Fibroblast of skin of right biceps (primary cell): ENCODE data around the gene MAP4K4.
"Not testable (repeated sequence)": the region's sequence is repeated elsewhere in the genome, so short reads cannot be mapped to it uniquely, and the experiment has no call there.

Source experiments
- DNase-seq: peaks from one replicate; pipeline ENCODE4 v3.0.0-alpha.2; 2013

MAP4K4 gene

DNA sequence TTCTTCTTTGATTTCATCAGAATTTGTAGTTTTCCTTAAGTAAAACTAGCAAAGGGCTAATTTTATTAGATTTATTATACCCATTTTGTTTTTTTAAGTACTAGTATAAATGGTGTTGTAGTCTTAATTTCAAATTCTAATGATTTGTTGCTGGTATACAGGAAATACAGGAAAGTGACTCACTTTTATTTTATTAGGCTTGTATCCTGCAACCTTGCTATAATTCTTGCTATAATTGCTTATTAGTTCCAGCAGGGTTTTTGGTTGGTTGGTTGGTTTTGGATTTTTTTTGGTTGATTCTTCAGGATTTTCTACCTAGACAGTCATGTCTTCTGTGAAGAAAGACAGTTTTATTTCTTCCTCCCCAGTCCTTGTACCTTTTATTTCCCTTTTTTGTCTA is 183.6 kb downstream of the MAP4K4 start:
- DNase-seq: no peak

DNA sequence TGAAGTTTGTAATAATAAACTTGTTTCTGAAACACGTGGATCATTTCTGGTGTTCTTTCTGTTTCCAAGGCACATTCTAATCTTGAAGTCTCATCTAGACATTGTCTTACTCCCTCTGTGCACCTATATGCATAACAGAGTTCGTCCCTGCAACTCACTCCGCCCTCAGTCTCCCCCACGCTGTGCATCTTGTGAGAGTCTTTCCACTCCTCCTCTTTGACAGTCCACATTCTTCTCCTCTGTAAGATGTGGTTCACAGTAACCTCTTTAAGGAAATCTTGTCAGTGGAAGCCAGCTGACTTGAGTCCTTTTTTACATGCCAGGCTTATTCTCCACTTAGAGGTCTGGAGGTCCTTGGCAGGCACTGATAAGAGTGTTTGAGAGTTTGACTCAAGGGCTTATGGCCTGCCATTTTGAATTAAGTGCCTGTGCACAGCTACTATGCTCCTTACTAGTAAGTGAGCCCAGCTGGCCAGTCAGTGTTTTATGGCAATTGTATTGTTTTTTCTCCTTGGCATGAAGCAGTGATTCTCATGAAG is 185.3 kb downstream of the MAP4K4 start:
- no peak for DNase-seq

DNA sequence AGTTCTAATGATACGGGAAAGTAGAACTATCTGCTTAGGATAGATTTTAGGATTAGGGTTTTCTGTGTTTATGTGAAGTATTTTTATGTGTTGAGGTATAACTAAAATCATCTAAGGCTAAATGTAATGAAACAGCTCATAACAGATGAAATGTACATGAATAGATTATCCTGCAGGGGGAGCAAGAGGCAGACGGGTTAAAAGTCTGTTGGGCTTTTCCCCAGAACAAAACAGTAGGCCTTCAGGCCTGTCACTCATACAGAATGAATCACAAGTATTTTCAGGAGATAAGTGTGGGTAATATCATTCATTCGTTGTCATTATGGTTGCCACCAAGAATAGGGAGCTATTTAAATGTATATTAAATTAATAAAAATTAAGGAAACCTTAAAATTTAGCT is 186.4 kb downstream of the MAP4K4 start:
- peak; percentile 57 for DNase-seq

DNA sequence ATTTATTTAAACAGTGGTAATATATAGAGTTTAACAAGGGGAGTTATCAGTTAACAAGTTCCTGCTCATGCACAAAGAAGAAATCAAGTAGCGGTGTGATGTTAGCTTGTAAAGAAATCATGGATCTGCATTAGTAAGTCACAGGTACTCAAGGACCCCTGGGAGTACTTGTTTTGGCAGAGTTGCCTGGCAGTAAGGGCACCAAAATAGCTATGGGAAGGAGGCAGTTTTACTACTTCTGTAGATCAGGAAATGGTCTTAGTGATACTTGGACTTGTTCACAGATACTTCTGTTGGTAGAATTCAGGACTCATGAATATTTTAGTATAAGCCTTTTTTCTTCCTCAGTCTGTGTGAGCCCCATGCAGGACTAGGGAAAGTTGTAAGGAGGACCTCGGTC is 186.9 kb downstream of the MAP4K4 start:
- no peak for DNase-seq

DNA sequence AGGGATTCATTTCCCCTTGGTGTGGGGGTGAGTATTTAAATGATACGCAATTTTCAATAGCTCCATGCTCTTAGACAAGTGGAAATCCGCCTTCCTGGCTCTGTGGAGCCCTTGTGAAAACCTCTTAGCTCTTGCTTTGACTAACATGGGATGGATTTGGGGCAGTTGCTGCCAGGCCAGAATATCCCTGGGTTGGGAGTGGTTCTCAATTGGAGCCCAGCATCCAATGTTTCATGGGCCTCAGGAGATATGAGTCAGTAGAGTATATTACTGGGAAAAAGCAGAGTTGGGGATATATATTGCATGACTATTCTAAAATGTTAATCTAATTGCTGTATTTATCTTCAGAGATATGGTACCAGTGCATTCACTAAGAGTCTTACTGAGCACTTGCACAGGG is 189.8 kb downstream of the MAP4K4 start:
- peak; percentile 26 for DNase-seq

DNA sequence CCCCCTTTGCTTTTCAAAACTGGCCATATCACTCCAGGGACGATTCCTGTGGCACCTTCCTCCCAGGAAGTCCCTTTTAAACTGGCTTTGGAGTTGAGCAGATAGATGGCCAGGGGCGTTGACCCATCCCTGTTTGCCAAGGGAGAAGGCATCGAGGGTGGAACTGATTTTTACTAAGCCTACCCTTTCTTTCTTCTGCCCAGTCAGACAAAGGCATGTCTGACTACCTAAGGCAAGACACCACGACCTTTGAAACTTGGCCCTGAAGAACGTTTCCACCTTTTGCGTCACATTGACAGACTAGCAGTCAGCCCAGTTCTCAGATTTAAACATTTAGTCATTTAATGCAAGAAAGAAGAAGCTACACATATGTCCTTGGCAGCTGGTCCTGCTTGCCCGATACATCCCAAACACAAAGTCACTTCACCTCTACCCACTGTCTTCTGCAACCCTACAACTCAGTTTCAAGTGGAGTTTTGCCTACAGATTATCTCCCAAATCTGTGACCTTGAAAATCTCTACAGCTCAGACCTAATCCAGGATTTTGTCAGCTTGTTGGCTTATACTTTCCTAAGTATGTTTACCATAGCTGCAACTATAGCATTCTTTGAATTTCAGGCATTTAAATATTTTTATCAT is 192.1 kb downstream of the MAP4K4 start:
- no peak for DNase-seq

DNA sequence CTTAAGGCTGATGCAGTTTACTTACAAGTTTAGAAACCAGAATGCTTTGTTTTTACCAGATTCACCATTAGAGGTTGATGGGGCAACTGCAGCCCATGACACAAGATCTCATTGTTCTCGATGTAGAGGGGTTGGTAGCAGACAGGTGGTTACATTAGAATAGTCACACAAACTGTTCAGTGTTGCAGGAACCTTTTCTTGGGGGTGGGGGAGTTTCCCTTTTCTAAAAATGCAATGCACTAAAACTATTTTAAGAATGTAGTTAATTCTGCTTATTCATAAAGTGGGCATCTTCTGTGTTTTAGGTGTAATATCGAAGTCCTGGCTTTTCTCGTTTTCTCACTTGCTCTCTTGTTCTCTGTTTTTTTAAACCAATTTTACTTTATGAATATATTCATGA is 194.9 kb downstream of the MAP4K4 start:
- DNase-seq: no peak

DNA sequence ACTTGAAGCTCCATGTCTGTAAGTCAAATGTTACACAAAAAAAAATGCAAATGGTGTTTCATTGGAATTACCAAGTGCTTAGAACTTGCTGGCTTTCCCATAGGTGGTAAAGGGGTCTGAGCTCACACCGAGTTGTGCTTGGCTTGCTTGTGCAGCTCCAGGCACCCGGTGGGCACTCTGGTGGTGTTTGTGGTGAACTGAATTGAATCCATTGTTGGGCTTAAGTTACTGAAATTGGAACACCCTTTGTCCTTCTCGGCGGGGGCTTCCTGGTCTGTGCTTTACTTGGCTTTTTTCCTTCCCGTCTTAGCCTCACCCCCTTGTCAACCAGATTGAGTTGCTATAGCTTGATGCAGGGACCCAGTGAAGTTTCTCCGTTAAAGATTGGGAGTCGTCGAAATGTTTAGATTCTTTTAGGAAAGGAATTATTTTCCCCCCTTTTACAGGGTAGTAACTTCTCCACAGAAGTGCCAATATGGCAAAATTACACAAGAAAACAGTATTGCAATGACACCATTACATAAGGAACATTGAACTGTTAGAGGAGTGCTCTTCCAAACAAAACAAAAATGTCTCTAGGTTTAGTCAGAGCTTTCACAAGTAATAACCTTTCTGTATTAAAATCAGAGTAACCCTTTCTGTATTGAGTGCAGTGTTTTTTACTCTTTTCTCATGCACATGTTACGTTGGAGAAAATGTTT is 196.3 kb downstream of the MAP4K4 start:
- DNase-seq: no peak

DNA sequence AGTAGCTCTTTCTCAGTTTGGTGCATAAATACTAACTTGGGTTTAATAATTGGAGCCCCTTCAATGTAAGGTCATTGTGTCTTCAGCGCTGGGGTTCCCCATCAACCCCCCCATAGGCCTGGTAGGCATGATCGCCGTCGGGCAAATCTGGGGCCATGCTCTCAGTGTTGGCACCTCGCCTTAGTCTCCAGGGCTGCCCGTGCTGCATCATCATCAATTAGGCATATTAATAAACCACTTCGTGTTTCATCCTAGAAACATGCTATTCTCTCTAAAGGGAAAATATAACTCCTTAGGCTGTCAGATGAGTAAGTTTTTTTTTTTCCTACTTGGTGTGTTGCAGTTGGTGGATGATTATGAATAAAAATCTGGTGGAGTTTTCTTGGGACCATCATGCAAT is 197.5 kb downstream of the MAP4K4 start:
- DNase-seq: no peak

DNA sequence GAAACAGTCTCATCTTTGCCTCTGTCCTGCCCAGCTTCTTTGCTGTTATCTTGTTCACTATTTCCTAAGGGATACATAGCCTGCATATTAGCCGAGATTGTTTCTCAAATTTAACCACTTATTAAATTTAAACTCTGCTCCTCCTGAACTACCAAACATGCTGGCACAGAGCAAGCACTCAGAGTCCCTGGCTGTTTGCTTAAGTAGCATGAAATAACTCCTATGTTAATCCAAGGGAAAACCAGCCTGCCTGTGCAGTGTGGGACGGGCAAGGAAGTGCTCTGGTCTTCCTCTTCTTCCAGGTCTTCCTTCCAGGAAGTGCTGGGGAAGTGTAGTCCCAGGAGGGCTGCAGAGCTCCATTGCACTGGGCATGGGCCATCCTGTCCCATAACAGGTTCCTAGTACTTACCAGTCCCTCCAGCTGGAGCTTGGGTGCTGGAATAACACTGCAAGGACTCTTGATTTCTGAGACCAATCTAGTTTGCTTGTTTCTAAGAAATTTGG is 198.4 kb downstream of the MAP4K4 start:
- no peak for DNase-seq

DNA sequence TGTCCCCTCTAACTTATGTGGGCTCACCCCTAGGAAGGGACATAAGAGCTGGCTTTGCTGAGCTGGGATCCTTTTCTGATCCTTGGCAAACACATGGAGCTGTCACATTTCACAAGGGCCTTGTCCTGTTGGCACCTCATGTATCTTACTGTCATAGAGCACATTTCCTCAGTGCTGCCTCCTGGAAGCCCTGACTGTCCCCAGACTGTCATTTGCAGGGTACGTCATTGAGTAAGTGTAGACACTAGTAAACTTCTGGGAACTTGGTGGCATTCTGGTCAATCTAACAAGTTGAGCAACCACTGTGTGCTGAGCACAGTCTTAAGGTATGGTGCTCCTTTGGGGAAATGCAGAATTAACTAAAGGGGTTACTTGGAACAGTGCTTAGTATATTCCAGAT is 199.8 kb downstream of the MAP4K4 start:
- DNase-seq: no peak

DNA sequence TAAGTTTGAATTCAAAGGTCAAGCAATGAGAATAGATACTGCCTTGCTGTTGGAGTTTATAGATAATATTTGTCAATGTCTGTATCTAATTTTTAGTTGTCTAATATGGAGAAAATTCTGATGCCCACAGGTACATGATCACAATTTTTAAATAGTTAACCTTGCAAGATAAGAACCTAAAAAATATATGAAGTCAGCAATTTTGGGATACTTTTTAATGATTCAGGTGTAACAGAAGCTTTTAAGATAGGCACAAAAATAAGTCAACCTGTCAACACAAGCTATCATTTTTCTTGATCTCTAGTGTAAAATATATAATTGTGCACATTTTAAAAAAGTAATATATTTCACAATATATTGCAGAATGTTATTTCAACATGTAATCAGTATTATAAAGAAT is 201.8 kb downstream of the MAP4K4 start:
- DNase-seq: no peak

DNA sequence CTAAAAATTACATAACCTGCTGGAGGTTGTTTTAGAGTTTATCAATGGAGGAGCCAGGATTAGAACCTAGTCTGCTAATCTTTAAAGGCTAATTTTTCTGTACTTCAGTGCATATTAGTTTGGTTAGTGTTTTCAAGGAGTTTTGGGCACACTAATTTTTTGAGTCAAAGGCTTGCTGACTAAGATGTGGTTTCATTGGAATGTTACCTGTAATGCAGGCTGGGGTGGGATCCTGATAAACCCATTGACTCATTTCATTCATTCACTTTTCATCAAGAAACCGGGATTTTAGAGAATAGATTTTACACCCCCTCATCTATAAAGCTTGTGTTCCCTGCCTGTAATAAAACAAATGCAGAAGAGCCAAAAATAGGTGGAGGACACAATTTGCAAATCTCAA is 202.4 kb downstream of the MAP4K4 start:
- no peak for DNase-seq

DNA sequence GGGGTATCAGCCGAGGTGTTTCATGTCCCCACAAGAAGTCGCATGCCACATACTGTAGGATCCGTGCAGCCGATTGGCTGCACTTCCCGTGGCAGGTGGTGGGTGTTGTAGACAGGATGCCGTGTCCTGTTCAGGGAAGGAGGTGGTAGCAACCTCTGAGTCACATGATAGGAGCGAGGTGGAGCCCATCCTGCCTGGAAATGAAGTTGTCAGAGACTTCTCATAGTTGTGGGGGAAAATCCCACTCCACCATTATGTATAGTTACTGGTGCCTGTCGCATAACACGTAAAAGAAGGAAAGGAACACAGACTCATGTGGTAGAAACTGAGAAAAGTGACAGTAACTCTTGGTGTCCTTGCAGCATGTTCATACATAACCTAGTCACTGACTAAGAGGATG is 202.9 kb downstream of the MAP4K4 start:
- no peak for DNase-seq

DNA sequence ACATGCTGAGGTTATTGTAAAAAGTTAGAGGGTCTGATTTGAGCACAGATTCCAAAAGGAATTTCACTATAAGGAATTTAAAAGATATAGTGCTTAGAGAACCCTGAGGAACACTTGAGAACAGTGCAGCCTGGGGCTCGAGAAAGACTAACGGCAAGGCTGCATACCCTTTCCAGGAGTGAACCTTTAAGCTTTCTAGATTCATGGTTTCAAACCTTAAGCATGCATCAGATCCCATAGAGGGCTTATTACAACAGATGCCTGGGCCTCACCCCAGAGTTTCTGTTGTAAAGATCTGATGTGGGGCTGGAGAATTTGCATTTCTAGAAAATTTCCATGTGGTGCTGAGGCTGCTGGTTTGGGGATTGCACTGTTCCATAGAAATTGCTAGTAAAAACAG is 203.7 kb downstream of the MAP4K4 start:
- no peak for DNase-seq

DNA sequence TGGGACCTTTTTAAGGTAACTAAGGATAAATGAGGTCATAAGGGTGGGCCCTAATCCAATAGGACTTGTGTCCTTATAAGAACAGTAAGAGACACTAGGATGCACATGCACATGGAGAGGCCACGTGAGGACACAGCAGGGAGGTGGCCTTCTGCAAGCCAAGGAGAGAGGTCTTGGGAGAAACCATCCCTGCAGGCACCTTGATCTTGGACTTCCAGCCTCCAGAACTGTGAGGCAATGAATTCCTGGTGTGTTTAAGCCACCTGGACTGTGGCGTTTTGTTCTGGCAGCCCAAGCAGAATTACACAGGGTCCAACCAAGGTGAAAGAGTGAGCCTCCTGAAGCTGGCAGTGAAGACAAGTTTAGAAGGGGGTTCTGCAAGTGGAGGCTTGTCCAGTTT is 204.7 kb downstream of the MAP4K4 start:
- DNase-seq: no peak

DNA sequence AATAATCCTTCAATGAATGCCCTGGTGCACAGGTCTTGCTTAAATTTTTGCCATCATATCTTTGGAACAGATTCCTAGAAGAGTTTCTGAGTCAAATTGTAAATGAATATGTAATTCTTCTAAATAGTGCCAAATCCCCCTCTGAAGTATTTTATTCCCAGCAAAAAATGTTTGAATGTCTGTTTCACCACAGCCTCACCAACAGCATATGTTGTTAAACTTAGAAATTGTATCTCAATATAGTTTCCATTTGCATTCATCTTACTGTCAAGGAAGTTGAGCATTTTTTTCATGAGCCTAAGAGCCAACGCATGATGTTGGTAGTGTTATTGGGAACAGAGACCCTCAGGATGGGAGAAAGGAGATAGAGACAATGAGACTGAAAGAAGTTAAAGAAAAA is 207.4 kb downstream of the MAP4K4 start:
- no peak for DNase-seq

DNA sequence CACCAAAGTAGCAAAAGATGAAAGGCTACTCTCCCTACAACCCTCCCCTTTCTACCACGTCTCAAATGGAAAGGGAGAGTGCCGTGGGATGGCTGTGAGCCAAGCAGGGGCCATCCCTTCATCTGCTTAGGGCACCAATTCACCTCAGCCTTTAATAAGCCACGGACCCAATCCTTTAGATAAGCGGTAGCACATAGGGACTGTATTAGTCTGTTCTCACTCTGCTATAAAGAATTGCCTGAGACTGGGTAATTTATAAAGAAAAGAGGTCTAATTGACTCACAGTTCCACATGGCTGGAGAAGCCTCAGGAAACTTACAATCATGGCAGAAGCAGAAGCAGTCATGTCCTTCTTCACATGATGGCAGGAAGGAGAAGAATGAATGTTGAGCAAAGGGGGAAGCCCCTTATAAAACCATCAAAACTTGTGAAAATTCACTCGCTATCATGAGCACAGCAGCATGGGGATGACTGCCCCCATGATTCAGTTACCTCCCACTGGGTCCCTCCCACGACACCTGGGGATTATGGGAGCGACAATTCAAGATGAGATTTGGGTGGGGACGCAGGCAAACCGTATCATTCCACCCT is 208.3 kb downstream of the MAP4K4 start:
- no peak for DNase-seq

DNA sequence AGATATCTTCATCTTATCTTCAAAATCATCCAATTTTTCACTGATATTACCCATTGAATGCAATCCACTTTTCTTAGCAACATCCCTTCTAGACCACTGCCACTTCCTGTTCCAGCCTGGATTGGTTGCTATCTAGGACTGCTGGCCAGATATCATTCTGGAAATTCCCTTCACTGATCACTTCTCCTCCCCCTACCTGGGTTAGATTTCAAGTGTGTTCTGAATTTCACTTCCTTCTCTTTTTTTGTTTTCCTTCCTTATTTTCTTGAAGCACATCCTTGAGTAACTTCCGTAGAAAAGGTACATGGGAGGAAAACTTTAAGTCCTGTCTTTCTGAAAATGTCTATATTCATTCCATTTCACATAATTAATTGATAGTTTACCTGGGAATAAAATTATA is 212.3 kb downstream of the MAP4K4 start:
- no peak for DNase-seq

DNA sequence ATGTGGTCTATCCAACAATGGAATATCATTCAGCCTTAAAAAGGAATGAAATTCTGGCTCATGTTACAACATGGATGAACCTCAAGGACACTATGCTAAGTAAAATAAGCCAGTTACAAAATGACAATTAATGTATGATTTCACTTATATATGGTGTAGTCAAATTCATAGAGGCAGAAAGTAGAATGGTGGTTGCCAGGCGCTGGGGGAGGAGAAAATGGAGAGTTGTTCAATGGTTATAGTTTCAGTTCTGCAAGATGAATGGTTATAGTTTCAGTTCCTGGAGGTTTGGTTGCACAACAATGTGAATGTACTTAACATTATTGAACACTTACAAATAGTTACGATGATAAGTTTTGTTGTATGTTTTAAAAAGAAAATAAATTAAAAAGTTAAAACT is 215.0 kb downstream of the MAP4K4 start:
- DNase-seq: no peak

DNA sequence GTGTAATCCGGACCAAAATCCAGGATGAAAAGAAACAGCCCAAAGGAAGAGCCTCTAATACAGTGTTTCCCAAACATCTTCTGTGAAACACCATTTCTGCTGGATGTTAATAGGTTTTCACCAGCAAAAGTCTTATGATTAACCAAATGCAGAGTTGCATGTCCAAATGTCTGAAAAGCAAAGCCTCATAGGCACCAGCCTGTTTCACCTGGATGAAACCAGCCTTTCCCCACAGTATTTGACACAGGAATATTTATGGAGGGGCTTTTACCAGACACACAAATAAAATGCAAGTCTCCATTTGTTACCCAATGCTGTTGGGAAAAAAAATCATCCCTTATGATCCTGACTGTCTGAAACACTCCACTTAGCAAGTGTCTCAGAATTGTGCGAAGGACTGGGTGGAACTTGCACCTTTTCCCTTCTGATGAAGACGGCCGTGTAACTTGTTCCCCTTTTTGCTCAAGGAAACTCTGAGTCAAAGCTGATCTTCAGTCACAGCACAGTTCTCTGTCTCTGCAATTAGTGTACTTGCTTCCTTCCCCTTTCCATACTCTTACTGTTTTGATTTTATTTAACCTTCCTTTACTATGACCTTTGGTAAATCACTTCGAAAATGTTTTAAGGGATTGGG is 223.9 kb downstream of the MAP4K4 start:
- DNase-seq: no peak

DNA sequence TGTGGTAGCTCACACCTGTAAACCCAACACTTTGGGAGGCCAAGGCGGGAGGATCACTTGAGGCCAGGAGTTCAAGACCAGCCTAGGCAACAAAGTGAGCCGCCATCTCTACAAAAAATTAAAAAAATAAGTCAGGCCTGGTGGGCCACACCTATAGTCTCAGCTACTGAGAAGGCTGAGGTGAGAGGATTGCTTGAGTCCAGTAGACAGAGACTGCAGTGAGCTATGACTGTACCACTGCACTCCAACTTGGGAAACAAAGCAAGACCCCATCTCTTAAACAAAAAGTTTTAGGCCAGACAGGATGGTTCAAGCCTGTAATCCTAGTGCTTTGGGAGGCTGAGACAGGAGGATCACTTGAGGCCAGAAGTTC is 224.4 kb downstream of the MAP4K4 start:
- DNase-seq: no peak

DNA sequence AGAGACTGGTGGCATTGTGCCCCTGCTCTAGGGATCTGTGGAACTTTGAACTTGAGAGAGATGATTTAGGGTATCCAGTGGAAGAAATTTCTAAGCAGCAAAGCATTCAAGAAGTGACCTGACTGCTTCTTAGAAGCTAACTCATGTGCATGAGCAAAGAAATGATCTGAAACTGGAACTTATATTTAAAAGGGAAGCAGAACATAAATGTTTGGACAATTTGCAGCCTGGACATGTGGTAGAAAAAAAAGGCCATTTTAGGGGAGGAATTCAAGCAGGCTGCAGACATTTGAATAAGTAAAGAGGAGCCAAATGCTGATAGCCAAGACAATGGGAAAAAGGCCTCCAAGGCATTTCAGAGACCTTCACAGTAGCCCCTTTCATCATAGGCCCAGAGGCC is 226.8 kb downstream of the MAP4K4 start:
- not testable (repeated sequence) for DNase-seq

DNA sequence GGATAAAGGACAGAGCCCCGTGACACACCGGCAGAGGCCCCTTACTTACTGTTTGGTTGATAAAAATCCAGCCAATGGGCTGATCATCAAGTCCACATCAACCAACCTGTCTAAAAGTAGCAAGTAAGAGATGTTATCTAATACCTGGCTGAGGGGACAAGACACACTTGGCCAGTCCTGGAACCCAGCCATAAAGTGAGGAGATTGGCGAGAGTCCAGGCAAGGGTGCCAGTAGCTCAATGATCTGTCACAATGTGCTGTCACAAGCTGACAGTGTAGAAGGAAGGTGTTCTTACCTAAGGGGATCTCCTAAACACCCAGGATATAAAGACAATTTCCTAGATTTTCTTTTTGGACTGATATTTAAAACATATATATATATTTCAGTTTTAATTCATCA is 232.5 kb downstream of the MAP4K4 start:
- no peak for DNase-seq
